HG03442 (cell line): ENCODE results near the gene TEKT2.

Experiments
- ATAC-seq: cut with Tn5 transposase; IDR thresholded peaks from one replicate; pipeline ENCODE4 v1.9.1; 2021; ENCODE audit warnings: mild to moderate bottlenecking, moderate library complexity; ENCODE audit not compliant: unreplicated experiment

The TEKT2 gene, protein sequence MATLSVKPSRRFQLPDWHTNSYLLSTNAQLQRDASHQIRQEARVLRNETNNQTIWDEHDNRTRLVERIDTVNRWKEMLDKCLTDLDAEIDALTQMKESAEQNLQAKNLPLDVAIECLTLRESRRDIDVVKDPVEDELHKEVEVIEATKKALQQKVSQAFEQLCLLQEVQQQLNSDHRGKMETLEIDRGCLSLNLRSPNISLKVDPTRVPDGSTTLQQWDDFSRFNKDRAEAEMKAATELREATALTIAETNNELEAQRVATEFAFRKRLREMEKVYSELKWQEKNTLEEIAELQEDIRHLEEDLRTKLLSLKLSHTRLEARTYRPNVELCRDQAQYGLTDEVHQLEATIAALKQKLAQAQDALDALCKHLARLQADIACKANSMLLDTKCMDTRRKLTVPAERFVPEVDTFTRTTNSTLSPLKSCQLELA

DNA sequence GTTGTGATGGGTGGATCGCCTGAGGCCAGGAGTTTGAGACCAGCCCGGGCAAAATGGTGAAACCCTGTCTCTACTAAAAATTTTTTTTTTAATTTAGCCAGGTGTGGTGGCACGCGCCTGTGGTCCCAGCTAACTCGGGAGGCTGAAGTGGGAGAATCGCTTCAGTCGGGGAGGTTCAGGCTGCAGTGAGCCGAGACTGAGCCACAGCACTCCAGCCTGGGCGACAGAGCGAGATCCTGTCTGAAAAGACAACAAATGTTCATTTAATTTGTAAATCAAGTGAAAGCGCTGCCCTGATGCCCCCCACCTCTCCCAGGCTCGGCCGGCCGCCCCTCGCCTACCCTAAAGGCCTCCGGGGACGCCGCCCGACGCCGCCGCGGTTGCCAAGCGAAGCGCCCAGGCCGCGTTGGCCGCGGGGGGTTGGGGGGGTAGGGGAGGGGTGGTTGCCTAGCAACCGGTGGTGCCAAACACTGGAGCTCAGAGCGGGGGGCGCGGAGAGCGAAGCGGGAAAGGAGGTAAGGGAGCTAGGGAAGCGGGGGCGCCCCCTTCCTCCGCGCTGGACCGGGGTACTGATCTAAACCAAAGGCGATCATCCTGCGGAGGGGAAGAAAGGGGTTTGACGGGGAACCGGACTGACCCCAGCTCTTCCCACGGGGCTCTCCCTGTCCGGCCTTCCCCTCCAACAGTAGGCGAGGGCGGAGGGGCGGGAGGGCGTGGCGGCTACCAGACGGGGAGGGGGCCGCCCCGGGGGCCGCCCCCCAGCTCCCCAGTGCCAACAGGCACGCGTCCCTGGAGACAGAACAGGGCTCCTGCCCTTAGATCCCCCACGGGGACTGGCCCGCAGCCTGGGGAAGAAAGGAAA is at the start of gene TEKT2:
Gene TEKT2, plus strand, starts transcription at position 460 of the 862 bp plus-strand sequence. CDS start 828 bp downstream, outside the sequence.
- ATAC-seq, result no peak

DNA sequence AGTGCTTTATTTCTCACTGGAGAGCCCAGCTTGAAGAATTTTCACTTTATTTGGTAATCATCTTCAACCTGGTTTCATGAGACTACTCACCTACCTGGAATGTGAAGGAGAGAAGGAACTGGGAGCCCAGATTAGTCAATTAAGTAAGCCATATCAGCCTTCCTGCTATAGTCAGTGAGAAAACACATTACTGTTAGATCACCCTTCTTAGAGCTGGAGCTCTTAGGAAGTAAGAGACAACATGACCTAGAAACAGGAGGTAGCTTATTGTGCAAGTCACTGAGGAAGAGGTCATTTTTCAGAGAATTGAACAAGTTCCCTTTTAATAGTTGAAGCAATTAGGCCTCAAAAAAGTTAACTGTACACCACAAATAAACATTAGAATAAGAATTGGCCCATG is 49.2 kb upstream of the TEKT2 start:
- ATAC-seq, result no peak

DNA sequence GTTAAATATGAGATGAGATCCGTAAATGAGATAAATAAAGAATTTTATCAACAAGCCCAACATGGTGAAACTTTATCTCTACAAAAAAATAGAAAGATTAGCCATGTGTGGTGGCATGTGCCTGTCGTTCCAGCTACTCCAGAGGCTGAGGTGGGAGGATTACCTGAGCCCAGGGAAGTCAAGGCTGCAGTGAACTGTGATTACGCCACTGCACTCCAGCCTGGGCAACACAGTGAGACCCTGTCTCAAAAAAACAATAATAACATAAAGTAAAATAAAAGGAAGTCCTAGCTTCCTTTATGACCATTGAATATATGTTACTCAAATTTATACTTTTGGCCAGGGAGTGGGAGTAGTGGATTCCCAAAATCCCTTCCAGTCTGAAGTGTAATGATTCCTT is 48.7 kb upstream of the TEKT2 start:
- no peak for ATAC-seq

DNA sequence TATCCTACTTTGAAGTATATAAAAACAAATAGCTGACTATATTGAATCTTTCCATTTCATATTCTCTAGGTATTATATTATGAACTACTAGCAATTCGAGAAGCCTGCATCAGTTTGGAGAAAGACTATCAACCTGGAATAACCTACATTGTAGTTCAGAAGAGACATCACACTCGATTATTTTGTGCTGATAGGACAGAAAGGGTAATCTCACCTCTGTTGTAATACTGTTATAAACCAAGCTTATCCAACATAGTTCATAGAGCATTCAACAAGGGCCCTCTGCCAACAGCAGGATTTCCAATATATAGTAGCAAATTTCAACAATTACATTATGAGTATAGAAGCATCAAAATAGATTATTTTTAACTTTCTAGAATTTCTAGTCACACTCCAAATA is 43.7 kb upstream of the TEKT2 start:
- no peak for ATAC-seq

DNA sequence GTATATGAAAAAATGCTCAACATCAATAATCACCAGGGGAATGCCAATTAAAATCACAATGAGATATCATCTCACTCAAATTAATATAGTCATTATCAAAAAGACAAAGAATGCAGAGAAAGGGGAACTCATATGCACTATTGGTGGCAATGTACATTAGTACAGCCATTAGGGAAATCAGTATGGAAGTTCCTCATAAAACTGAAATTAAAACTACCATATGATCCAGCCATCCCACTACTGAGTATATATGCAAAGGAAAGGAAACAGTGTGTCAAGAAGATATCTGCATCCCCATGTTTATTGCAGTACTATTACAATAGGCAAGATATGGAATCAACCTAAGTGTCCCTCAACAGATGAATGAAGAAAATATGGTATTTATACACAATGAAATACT is 32.1 kb upstream of the TEKT2 start:
- ATAC-seq, result no peak

DNA sequence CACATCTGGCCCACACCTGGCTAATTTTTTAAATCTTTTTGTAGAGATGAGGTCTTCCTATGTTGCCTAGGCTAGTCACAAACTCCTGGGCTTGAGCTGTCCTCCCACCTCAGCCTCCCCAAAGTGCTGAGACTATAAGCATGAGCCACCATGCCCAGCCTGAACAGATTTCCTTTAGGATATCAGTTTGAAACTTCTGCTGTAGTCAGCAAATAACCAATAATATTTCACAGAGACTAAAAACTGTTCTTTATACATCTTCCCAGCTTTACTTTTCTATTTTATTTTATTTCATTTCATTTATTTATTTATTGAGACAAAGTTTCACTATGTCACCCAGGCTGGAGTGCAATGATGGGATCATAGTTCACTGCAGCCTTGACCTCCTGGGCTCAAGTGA is 29.9 kb upstream of the TEKT2 start:
- no peak for ATAC-seq

DNA sequence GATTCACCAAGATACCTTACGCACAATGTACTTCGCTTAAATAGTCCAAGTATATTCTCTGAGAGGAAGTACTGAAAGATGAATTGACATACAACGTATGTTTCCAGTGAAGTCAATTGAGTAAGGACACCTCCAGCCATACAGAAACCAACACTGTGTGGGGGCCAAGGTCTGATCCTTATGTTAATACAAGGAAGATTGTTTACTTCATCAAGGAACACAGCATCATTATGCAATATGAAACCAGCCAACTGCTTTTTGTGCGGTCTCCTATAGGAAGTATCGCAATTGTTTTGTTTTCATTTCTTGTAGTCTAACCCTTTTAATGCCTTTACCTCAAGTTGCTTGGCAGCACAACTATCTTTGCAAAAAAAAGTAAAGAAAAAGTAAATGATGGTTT is 28.2 kb upstream of the TEKT2 start:
- ATAC-seq, result no peak

DNA sequence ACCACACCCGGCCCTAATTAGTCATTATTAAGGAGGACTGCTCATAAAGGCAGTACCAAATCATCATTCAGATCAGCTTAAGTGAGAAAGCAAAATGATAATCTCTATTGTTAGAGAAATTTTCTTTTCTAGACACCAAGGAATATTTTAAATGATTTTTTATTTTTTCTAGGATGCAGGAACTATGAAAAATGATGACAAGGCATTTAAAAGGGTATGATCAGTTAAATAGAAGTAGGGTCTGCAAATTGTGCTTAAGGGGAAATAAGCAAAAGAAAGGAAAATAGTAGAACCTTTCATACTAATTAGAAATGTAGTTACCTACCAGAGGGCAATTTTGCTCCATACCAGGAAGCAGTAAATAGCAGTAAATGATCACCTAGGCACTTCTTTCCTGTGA is 21.6 kb upstream of the TEKT2 start:
- ATAC-seq, result no peak

DNA sequence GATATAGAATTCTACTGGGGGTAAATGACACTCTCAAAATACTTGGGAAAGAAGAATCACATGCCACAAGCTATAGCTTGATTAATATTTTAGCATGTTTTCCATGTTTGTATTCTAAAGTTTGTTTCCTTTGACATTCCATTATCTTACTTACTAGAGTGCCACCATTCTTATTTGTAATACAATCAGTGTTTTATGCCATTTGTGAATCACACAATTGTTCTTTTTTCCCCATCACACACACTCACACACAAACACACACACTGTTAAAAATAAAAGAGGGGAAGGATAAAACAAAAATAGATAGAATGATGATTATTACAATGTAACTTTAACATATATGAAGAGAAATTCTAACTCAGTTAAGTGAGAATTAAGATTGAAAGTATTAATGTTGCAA is 16.0 kb upstream of the TEKT2 start:
- ATAC-seq, result no peak

DNA sequence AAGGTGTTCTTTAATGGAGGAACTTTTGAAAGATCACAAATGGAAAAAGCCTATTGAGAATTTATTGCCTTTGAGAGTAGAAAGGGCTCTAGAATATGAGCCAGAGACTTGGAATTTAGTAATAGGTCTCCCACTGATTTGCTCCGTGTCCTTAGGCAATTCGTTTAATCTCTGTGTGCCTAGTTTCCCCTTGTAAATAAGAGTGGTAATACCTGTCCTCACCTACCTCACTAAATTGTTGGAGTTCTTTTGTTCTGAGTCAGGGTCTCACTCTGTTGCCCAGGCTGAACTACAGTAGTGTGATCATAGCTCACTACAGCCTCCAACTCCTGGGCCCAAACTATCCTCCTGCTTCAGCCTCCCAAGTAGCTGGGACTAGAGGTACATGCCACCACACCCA is 15.0 kb upstream of the TEKT2 start:
- no peak for ATAC-seq

DNA sequence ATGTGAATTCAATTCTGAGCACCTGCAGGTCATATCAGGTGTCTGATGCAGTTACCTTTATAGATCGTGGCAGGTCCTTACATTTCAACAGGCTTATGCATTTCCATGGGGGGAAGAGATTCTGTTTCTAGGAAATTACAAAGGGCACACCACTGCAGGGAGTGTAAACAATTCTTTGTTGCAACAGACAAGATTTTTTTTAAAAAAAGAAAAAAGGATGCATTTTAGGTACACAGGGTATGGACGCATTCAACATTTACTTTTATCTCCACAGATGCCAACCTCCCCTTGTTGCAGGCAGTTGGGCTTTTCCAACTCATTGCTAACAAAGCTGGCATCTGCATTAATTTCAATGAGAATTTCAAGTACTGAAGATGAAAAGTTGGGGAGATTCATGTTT is 13.5 kb upstream of the TEKT2 start:
- no peak for ATAC-seq

DNA sequence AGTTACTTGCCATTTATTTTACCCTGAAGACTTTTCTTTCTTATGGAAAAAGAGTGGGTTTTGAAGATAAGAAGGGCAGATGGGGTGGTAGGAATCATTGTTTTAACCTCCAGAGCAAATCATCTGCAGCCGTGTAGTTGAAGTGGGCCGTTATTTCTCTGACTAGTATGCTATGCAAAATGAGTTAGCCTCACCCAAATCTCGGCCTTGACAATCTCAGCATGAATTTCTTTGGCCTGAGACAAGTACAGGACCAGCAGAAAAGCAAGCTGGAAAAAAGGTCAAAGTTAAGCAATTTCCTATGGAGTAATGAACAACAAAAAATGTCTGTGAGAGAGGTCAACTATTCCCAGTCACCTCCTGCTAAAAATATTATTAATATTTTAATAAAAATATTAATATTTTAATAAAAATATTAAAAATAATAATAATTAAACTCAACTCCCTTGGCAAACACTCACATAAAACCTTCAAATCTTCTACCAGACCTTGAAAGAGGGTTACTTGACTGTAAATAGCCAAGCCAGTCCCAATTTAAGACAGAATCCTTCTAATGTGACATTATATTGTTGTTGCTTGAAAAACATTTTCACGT is 6.8 kb upstream of the TEKT2 start:
- ATAC-seq, result no peak

DNA sequence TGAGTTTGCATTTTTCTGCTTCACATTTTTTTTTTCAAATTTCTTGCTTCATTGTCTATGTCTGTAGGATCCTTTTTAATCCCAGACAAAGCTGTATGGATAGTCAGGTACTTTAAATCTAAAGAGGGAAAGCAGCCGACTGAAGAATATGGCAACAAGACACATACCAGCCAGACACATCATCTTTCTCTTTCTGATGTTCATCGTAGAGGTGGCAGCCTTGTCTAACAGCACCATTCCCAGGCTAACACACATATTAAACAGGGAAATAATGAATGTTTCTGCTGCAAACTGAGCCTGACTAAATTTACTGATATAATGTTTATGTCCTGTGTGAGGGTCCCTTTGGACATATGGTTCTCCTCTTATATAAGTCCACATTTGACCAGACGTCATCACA is 3.7 kb upstream of the TEKT2 start:
- no peak for ATAC-seq

DNA sequence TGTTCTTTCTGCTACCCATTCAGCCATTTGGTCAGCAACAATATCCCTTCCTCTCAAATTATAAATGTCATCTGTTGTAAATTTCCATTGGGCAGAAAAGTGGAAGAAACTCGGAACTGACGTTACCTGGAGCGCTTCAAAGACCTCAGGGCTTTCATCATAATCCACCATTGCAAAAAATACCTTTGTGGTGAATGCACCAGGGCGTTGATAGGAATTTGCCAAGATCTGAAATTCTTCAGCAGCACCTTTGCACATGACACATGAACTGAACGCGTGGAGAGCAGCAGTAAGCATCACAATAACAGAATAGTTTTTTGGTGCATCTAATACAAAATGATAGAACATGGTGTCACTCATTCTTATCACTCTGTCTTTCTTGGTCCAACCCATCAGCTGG is 3.1 kb upstream of the TEKT2 start:
- no peak for ATAC-seq

DNA sequence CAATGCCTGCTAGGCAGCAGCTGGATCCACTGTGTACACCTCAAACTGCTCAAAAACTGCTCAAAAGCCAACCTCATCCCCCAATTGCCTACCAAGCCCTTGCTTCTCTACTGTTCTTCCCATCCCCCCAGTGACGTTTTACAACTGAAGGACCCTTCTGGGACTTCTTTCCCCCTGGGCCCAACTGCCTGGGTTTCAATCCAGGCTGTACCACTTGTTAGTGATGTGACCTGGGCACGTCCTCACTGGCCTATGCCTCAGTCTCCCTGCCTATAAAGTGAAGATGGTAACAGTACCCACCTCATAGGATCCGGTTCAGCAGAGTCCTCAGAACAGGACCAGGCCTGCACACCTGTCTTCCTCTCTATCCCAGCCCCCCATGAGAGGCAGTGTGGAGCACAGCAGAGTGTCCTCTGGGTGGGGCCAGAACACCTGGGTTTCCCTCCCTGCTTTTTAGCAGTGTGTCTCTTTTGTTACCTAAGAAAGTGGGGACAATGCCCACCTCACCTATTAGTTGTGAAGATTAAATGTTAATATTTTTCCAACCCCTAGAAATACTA is 1.9 kb upstream of the TEKT2 start:
- ATAC-seq, result no peak

DNA sequence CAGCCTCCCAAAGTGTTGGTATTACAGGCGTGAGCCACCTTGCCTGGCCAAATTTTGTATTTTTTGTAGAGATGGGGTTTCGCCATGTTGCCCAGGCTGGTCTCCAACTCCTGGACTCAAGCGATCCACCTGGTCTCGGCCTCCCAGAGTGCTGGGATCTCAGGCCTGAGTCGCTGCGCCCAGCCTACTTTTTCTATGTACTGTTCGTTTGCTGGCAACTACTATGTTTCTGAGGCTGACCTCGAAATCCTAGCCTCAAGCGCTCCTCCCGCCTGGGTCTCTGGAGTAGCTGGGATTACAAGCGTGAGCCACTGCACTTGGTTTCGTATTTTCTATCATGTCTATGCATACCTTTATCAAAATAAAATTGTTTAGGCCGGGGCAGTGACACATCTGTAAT is 675 bp upstream of the TEKT2 start:
- ATAC-seq, result no peak

DNA sequence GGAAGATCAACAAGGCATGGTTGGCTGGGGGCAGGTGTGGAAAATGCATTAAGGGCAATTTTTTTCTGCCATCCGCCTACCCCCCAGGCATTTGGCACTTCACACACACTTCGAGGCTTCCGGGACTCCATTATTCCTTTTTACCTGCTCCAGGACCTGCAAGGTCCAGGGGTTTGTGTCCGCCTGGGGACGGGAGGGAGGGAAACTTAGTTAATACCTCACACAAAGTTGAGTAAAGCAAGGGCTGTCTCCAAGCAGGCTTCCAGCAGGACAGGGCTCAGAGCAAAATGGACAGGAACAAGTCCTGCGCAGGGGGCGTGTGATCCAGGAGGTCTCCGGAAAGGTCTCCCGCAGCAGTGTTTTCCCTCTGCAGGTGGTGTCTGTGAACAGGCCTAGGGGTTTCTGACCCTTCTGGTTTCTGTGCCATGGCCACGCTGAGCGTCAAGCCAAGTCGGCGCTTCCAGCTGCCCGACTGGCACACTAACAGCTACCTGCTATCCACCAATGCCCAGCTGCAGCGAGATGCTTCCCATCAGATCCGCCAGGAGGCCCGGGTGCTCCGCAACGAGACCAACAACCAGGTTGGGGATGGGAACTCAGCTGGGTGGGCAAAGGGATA is 712 bp downstream of the TEKT2 start:
- ATAC-seq, result no peak

DNA sequence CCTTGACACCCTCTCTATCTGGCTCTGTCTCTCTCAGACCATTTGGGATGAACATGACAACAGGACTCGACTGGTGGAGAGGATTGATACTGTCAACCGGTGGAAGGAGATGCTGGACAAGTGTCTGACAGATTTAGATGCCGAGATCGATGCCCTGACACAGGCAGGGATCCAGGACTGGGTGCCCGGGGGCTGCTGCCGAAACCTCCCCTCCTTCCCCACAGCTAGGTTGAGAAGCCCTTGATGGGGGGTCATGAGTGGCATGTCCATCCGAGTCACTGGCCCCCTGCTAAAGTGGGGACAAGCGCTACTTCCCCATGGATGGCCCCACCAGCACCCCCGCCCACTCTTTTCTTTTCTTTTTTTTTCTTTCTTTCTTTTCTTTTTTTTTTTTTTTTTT is 1.2 kb downstream of the TEKT2 start:
- no peak for ATAC-seq

DNA sequence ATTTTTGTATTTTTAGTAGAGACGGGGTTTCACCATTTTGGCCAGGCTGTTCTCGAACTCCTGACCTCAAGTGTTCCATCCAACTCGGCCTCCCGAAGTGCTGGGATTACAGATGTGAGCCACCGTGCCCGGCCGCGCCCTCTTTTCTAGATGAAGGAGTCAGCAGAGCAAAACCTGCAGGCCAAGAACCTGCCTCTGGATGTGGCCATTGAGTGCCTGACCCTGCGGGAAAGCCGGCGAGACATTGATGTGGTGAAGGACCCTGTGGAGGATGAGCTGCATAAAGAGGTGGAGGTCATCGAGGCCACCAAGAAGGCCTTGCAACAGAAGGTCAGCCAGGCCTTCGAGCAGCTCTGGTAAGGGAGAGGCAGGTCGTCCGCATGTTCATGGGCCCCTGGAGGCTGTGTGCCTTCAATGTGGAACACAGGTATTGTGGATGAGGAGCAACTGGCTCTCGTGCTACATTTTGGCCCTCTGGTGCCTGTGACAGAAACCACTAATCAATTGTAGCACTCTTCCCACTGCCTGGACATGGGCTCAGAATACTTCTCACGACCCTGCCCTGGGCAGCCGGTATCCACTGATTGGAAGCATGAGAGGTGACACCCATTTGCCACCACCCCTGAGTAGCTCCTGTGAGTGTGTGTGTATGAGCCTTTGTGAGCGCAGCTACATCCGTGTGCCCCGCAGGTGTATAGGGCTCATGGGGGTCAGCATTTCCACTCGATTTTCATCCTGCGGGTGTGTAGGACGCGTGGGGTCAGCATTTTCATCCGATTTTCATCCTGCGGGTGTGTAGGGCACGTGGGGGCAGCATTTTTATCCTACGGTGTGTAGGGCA is 2.0 kb downstream of the TEKT2 start:
- ATAC-seq, result no peak
